ENCODE results near the gene MYBPC1. TPM values are rescaled to one million over a fixed set of nuclear protein-coding genes. Genes with fewer than 3 reads are reported as not detected.

The MYBPC1 gene
- total and polyA plus RNA-seq, 9 of the 15 experiments (the other 6 are each of a cell fraction or from before 2014, with no cell fraction given): not detected

- DNase-seq (ENCODE audit: extremely low read depth in 1 of 4, low spot score in 3 of 4) (no peak), ATAC-seq (no peak), FAIRE-seq (no peak)
- H3K27me3 ChIP-seq (ENCODE audit: control insufficient read depth in 2 of 2, insufficient read depth in 2 of 2, low read length in 2 of 2): peaks cover 12 to 19% of the 10 kb centered on the region in 2 experiments; a peak in 4 of 5 replicates
- POLR2A ChIA-PET: no interaction called here
- no peaks in the 10 kb centered on the region for H3K9me3 ChIP-seq (replicated peaks; ENCODE audit: control insufficient read depth, insufficient read depth, low read depth, low read length)
- WGBS (ENCODE audit: insufficient coverage, low coverage, missing lambda C conversion rate): 0% methylated on average over 4 of the region's 4 CpGs
- no peak overlapping the region for H3K9ac ChIP-seq (ENCODE audit: insufficient read depth in 1 of 2, low read depth in 2 of 2, low read length in 2 of 2)
- CTCF ChIA-PET (ENCODE audit: low intra/inter-chr PET ratio): no interaction called here
- H2AFZ ChIP-seq (ENCODE audit: low read depth, low read length): no peak overlapping the region
- no peak overlapping the region for H3K4me2 ChIP-seq (ENCODE audit: insufficient read depth, low read length)
- H3K79me2 ChIP-seq (ENCODE audit: control insufficient read depth, insufficient read depth, low read length): no peaks in the 10 kb centered on the region
- no peaks in the 10 kb centered on the region for H3K36me3 ChIP-seq (ENCODE audit: control insufficient read depth, insufficient read depth, low read length)
- in situ Hi-C loops (cut with MboI) (no loop called here), intact Hi-C loops (cut with micrococcal nuclease) (loop anchor here (2.0 to 10.0 kb wide), 3 partner anchors 156 to 264 kb away; partner anchors contain the start of gene GNPTAB)
- H3K9me1 ChIP-seq (ENCODE audit: control insufficient read depth, insufficient read depth, low read length): no peaks in the 10 kb centered on the region
- TF ChIP-seq POLR2G (IDR thresholded peaks at IDR 0.05; ENCODE audit: low read depth, low read length) (no peak), CHD4 (IDR thresholded peaks at IDR 0.05; ENCODE audit: insufficient read depth, insufficient replicate concordance, low read depth, low read length, poor library complexity, severe bottlenecking) (no peak), SETDB1 (IDR thresholded peaks at IDR 0.05; ENCODE audit: low read length) (no peak), MTA2 (IDR thresholded peaks at IDR 0.05; ENCODE audit: low read depth) (no peak), EP400 (IDR thresholded peaks at IDR 0.05) (no peak), TAF7 (tag; IDR thresholded peaks at IDR 0.05) (no peak), POLR2H (tag; IDR thresholded peaks at IDR 0.05; ENCODE audit: low read depth) (no peak), ZNF518B (CRISPR knock-in tag; IDR thresholded peaks at IDR 0.05) (no peak), BCOR (IDR thresholded peaks at IDR 0.05) (no peak), MAFG (tag; conservative IDR thresholded peaks at IDR 0.05) (no peak), CREB1 (IDR thresholded peaks at IDR 0.05) (no peak), CREB1 (CRISPR knock-in tag; IDR thresholded peaks at IDR 0.05) (no peak), STAT5B (CRISPR knock-in tag; IDR thresholded peaks at IDR 0.05) (no peak), ZNF707 (CRISPR knock-in tag; conservative IDR thresholded peaks at IDR 0.05) (no peak)
- H3K4me3 ChIP-seq: no peak overlapping the region
- H3K27ac ChIP-seq (ENCODE audit: extremely low read depth, low read depth, low read length): no peak overlapping the region
- no peaks in the 10 kb centered on the region for H4K20me1 ChIP-seq (replicated peaks; ENCODE audit: control insufficient read depth, insufficient read depth, low read length)
- no TSS peak for BruUV-seq (replicated peaks)
- H3K4me1 ChIP-seq (replicated peaks in 1 of 2; ENCODE audit: control insufficient read depth in 2 of 2, insufficient read depth in 2 of 2, low read length in 2 of 2): no peaks in the 10 kb centered on the region
Measured at GRCh38 chr12:101571105-101571504, 23.7 kb upstream of the MYBPC1 start.

All from K562 (cell line).